Thoracic aorta (tissue), 2 donors: Measurements from ENCODE around the gene RPL13. TPM values are rescaled to one million over a fixed set of nuclear protein-coding genes. Genes with fewer than 3 reads are reported as not detected.

Experiments
- ATAC-seq: fragments of 150-250 bp; one replicate; pipeline ENCODE4 v1.8.0; 2017; ENCODE audit warnings: low read depth; ENCODE audit not compliant: insufficient number of reproducible peaks, low FRiP score
- DNase-seq: peaks from one replicate; pipeline ENCODE4 v3.0.0-alpha.2; 2020; ENCODE audit warnings: low spot score
- H3K27ac ChIP-seq, 2 donors: fragments of 200-600 bp; sonication (generic); 1 replicate in 1 of 2; 2 replicates in 1 of 2; pipeline ENCODE4 v1.5.1; 2016; ENCODE audit warnings: mild to moderate bottlenecking in 2 of 2, moderate library complexity in 2 of 2
- H3K27me3 ChIP-seq: fragments of 200-600 bp; sonication (generic); replicated peaks from 2 replicates; pipeline ENCODE4 v1.6.0; 2016; ENCODE audit warnings: mild to moderate bottlenecking; ENCODE audit not compliant: insufficient read depth
- H3K36me3 ChIP-seq: fragments of 200-600 bp; sonication (generic); one replicate; pipeline ENCODE4 v1.5.1; 2016
- H3K4me1 ChIP-seq, 2 donors: fragments of 200-600 bp; sonication (generic); 1 replicate in 1 of 2; 2 replicates in 1 of 2; pipeline versions ENCODE4 v1.5.1 to v1.6.0; 2016; ENCODE audit warnings: low read depth in 2 of 2, mild to moderate bottlenecking in 1 of 2; ENCODE audit not compliant: control insufficient read depth in 1 of 2
- H3K4me3 ChIP-seq: fragments of 200-600 bp; sonication (generic); 2 replicates; pipeline ENCODE4 v1.5.1; 2016; ENCODE audit warnings: mild to moderate bottlenecking
- H3K9me3 ChIP-seq: fragments of 200-600 bp; sonication (generic); 2 replicates; pipeline ENCODE4 v1.5.1; 2016
- CTCF ChIP-seq: fragments of 200-600 bp; sonication (generic); IDR thresholded peaks from one replicate; pipeline ENCODE4 v1.5.1; 2019; ENCODE audit warnings: antibody characterized with exemption
- total RNA-seq, 2 donors: library from RNA; depleted of rRNA; stranded (reverse); fragments of >200 nt; gene quantifications; one replicate each; pipeline versions ENCODE4 v1.1.0 to v1.2.3, GENCODE V29; 2016

Gene RPL13
- total RNA-seq, 2 donors from 2014 or later = 3,914 to 4,192 TPM

GRCh38 chr16:89555780-89556179, 4.7 kb upstream of the RPL13 start:
- H3K9me3 ChIP-seq = no peaks in the 10 kb centered on the region
- TF ChIP-seq CTCF = no peak
- no peaks in the 10 kb centered on the region for H3K27me3 ChIP-seq
- ATAC-seq (no peak), DNase-seq (no peak)
- no peak overlapping the region for H3K27ac ChIP-seq
- H3K4me3 ChIP-seq = no peak overlapping the region
- peaks cover 0 to 5% of the 10 kb centered on the region in 2 donors for H3K4me1 ChIP-seq
- peaks cover 28% of the 10 kb centered on the region for H3K36me3 ChIP-seq

- Histone ChIP-seq H3K4me1 (peaks cover 6 to 16% of the 10 kb centered on the region in 2 donors), H3K27me3 (no peaks in the 10 kb centered on the region), H3K4me3 (no peak overlapping the region), H3K27ac (no peak overlapping the region), H3K36me3 (peaks cover 28% of the 10 kb centered on the region), H3K9me3 (no peaks in the 10 kb centered on the region)
- no peak for ATAC-seq
- peak; percentile 43 for DNase-seq
- TF ChIP-seq CTCF = peak; percentile 65
These were observed 3.5 kb upstream of the RPL13 start for GRCh38 chr16:89556750-89557689.

GRCh38 chr16:89557690-89558490, 2.6 kb upstream of the RPL13 start:
- H3K4me1 ChIP-seq = peaks cover 10 to 25% of the 10 kb centered on the region in 2 donors
- peaks cover 28% of the 10 kb centered on the region for H3K36me3 ChIP-seq
- TF ChIP-seq CTCF = no peak
- H3K27ac ChIP-seq = no peak overlapping the region
- DNase-seq (no peak), ATAC-seq (no peak)
- H3K9me3 ChIP-seq = no peaks in the 10 kb centered on the region
- no peaks in the 10 kb centered on the region for H3K27me3 ChIP-seq
- no peak overlapping the region for H3K4me3 ChIP-seq

- Histone ChIP-seq H3K9me3 (no peaks in the 10 kb centered on the region), H3K27ac (peak overlapping the region; percentile 93 to 98), H3K27me3 (no peaks in the 10 kb centered on the region), H3K4me1 (peaks cover 24 to 52% of the 10 kb centered on the region in 2 donors), H3K36me3 (peaks cover 28% of the 10 kb centered on the region), H3K4me3 (peak overlapping the region; percentile 82)
- no peak for TF ChIP-seq CTCF
- no peak for DNase-seq
- no peak for ATAC-seq
These were observed 831 bp downstream of the RPL13 start for GRCh38 chr16:89561142-89561883.
